ENCODE results near the gene HPCAL1. TPM values are rescaled to one million over a fixed set of nuclear protein-coding genes. Genes with fewer than 3 reads are reported as not detected.

Gene HPCAL1
- total and polyA plus RNA-seq, 10 of the 15 experiments (the other 5 are each of a cell fraction or from before 2014, with no cell fraction given), result 0.40 to 12.8 (median 7.9) TPM

- H3K27me3 ChIP-seq (replicated peaks in 1 of 2; ENCODE audit: control insufficient read depth in 2 of 2, insufficient read depth in 2 of 2, low read length in 1 of 2), result no peaks in the 10 kb centered on the region
- RAD21 ChIA-PET (ENCODE audit: unreplicated experiment), result no interaction called here
- POLR2A ChIA-PET, result interaction anchor here (1.2 kb wide), 1 partner anchor 35 kb away, joined by 3 read pairs; no protein-coding TSS in a partner anchor
- no peak overlapping the region for H3K9ac ChIP-seq (ENCODE audit: control insufficient read depth, insufficient read depth, low read length)
- no peak for TF ChIP-seq HDGF (IDR thresholded peaks at IDR 0.05)
- TF ChIP-seq EED (IDR thresholded peaks at IDR 0.05; ENCODE audit: low read depth), result no peak
- TF ChIP-seq CEBPB (IDR thresholded peaks at IDR 0.05; ENCODE audit: borderline replicate concordance in 1 of 2, low read depth in 2 of 2, low read length in 2 of 2), result no peak
- TF ChIP-seq CREM (IDR thresholded peaks at IDR 0.05; ENCODE audit: low read depth), result no peak
- TF ChIP-seq MYB (IDR thresholded peaks at IDR 0.05; ENCODE audit: borderline replicate concordance, low read depth, low read length), result no peak
- TF ChIP-seq PAX8 (IDR thresholded peaks at IDR 0.05), result no peak
- TF ChIP-seq NFIC (IDR thresholded peaks at IDR 0.05; ENCODE audit: low read depth, low read length), result no peak
- no peak for TF ChIP-seq SUPT20H (IDR thresholded peaks at IDR 0.05; ENCODE audit: borderline replicate concordance, control insufficient read depth, low read depth, low read length)
- SMC1A ChIA-PET (ENCODE audit: uncharacterized antibody, unreplicated experiment), result no interaction called here
- no peak overlapping the region for H3K27ac ChIP-seq (ENCODE audit: control insufficient read depth, insufficient read depth)
- FAIRE-seq (no peak), DNase-seq (ENCODE audit: low read depth, low spot score) (no peak), ATAC-seq (no peak)
- CTCF ChIA-PET, result no interaction called here
- no peaks in the 10 kb centered on the region for H3K4me1 ChIP-seq (ENCODE audit: control insufficient read depth, insufficient read depth, low read length)
- H3K9me3 ChIP-seq (replicated peaks; ENCODE audit: control insufficient read depth, insufficient read depth, low read length), result no peaks in the 10 kb centered on the region
- no peaks in the 10 kb centered on the region for H3K36me3 ChIP-seq (ENCODE audit: control insufficient read depth in 2 of 2, insufficient read depth in 2 of 2, low read length in 1 of 2)
- no peak overlapping the region for H3K4me2 ChIP-seq (ENCODE audit: control insufficient read depth, insufficient read depth)
- no peaks in the 10 kb centered on the region for H4K20me1 ChIP-seq (ENCODE audit: control insufficient read depth, insufficient read depth)
- 41% methylated on average over 7 of the region's 7 CpGs for WGBS (ENCODE audit: insufficient coverage, insufficient replicate concordance, low lambda C conversion rate, missing lambda C conversion rate)
- H3K4me3 ChIP-seq, result no peak overlapping the region
- intact Hi-C loops (cut with micrococcal nuclease; ENCODE audit: unreplicated experiment) (no loop called here), in situ Hi-C loops (cut with MboI) (no loop called here)
- no TSS peak for BruUV-seq (replicated peaks)
- H3K79me2 ChIP-seq (ENCODE audit: control insufficient read depth, insufficient read depth, low read length), result no peaks in the 10 kb centered on the region
- H2AFZ ChIP-seq (ENCODE audit: control insufficient read depth, low read depth, low read length), result no peak overlapping the region
These were observed 44.9 kb downstream of the HPCAL1 start for GRCh38 chr2:10347562-10347948.

GRCh38 chr2:10348891-10349290, 46.2 kb downstream of the HPCAL1 start:
- intact Hi-C loops (cut with micrococcal nuclease; ENCODE audit: unreplicated experiment), result no loop called here
- no peak overlapping the region for H3K4me3 ChIP-seq
- H3K4me1 ChIP-seq (ENCODE audit: control insufficient read depth, insufficient read depth, low read length), result no peaks in the 10 kb centered on the region
- no peaks in the 10 kb centered on the region for H3K27me3 ChIP-seq (replicated peaks in 1 of 2; ENCODE audit: control insufficient read depth in 2 of 2, insufficient read depth in 2 of 2, low read length in 1 of 2)
- FAIRE-seq (no peak), DNase-seq (ENCODE audit: low read depth, low spot score) (no peak), ATAC-seq (no peak)
- SMC1A ChIA-PET (ENCODE audit: uncharacterized antibody, unreplicated experiment), result no interaction called here
- in situ Hi-C loops (cut with MboI), result no loop called here
- CTCF ChIA-PET, result no interaction called here
- POLR2A ChIA-PET, result interaction anchor here (0.5 kb wide), 1 partner anchor 148 kb away, joined by 8 read pairs; no protein-coding TSS in a partner anchor
- H3K79me2 ChIP-seq (ENCODE audit: control insufficient read depth, insufficient read depth, low read length), result no peaks in the 10 kb centered on the region
- H2AFZ ChIP-seq (ENCODE audit: control insufficient read depth, low read depth, low read length), result no peak overlapping the region
- H3K9me3 ChIP-seq (replicated peaks; ENCODE audit: control insufficient read depth, insufficient read depth, low read length), result no peaks in the 10 kb centered on the region
- no peak overlapping the region for H3K27ac ChIP-seq (ENCODE audit: control insufficient read depth, insufficient read depth)
- no peaks in the 10 kb centered on the region for H3K36me3 ChIP-seq (ENCODE audit: control insufficient read depth in 2 of 2, insufficient read depth in 2 of 2, low read length in 1 of 2)
- no peak for TF ChIP-seq HDAC6 (IDR thresholded peaks at IDR 0.05; ENCODE audit: unreplicated experiment)
- no peak overlapping the region for H3K9ac ChIP-seq (ENCODE audit: control insufficient read depth, insufficient read depth, low read length)
- RAD21 ChIA-PET (ENCODE audit: unreplicated experiment), result no interaction called here
- no peaks in the 10 kb centered on the region for H4K20me1 ChIP-seq (ENCODE audit: control insufficient read depth, insufficient read depth)
- WGBS (ENCODE audit: insufficient coverage, insufficient replicate concordance, low lambda C conversion rate, missing lambda C conversion rate), result 41% methylated on average over 7 of the region's 7 CpGs
- BruUV-seq (replicated peaks), result no TSS peak
- no peak overlapping the region for H3K4me2 ChIP-seq (ENCODE audit: control insufficient read depth, insufficient read depth)
